ENCODE measurements around the gene FAM184B. TPM values are rescaled to one million over a fixed set of nuclear protein-coding genes. Genes with fewer than 3 reads are reported as not detected.

The FAM184B gene
- total RNA-seq, 1 experiment from 2014 or later, result 0.09 TPM

GRCh38 chr4:17654701-17655100 lies 126.7 kb downstream of the FAM184B start:
- no peaks in the 10 kb centered on the region for H3K79me2 ChIP-seq (ENCODE audit: insufficient read depth, low read length)
- no peak overlapping the region for H3K14ac ChIP-seq (ENCODE audit: insufficient read depth, low read length)
- no CpG with 5 or more reads among the region's 8 CpGs for WGBS (ENCODE audit: extremely low coverage, insufficient read length, low lambda C conversion rate)
- H4K5ac ChIP-seq (ENCODE audit: insufficient read length, low read depth, low read length), result no peak overlapping the region
- H3K23me2 ChIP-seq (ENCODE audit: insufficient read length, low read depth, low read length, poor library complexity, severe bottlenecking), result no peaks in the 10 kb centered on the region
- Mint-ChIP-seq H3K4me3 (no peak overlapping the region), H3K27me3 (ENCODE audit: low read depth) (peaks cover 8% of the 10 kb centered on the region), H3K27ac (no peak overlapping the region), H3K36me3 (ENCODE audit: insufficient read depth in 1 of 3, low read depth in 3 of 3) (no peaks in the 10 kb centered on the region), H3K4me1 (no peaks in the 10 kb centered on the region), H3K9me3 (no peaks in the 10 kb centered on the region; a peak in 2 of 5 replicates)
- H3K27me3 ChIP-seq (ENCODE audit: insufficient read depth, low read length), result no peaks in the 10 kb centered on the region; the same call in 1 of the 2 replicates
- H2BK120ac ChIP-seq (ENCODE audit: low read depth, low read length, poor library complexity, severe bottlenecking), result no peak overlapping the region
- no peaks in the 10 kb centered on the region for H3K4me1 ChIP-seq (ENCODE audit: insufficient read depth, low read length)
- no peak overlapping the region for H3K4me2 ChIP-seq (ENCODE audit: insufficient read depth, insufficient read length, low read length)
- no peak overlapping the region for H3K4ac ChIP-seq (ENCODE audit: low read depth, low read length)
- no peak overlapping the region for H2AK5ac ChIP-seq (ENCODE audit: insufficient read length, low read length)
- H3K23ac ChIP-seq (ENCODE audit: insufficient read length, low read depth, low read length), result no peak overlapping the region
- H3K9ac ChIP-seq (ENCODE audit: extremely low read depth, insufficient read length, low read length), result no peak overlapping the region
- H3T11ph ChIP-seq (ENCODE audit: low read length), result no peak overlapping the region
- TF ChIP-seq, protein P1, sequence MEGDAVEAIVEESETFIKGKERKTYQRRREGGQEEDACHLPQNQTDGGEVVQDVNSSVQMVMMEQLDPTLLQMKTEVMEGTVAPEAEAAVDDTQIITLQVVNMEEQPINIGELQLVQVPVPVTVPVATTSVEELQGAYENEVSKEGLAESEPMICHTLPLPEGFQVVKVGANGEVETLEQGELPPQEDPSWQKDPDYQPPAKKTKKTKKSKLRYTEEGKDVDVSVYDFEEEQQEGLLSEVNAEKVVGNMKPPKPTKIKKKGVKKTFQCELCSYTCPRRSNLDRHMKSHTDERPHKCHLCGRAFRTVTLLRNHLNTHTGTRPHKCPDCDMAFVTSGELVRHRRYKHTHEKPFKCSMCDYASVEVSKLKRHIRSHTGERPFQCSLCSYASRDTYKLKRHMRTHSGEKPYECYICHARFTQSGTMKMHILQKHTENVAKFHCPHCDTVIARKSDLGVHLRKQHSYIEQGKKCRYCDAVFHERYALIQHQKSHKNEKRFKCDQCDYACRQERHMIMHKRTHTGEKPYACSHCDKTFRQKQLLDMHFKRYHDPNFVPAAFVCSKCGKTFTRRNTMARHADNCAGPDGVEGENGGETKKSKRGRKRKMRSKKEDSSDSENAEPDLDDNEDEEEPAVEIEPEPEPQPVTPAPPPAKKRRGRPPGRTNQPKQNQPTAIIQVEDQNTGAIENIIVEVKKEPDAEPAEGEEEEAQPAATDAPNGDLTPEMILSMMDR (conservative IDR thresholded peaks at IDR 0.05), result no peak
- H3K9me3 ChIP-seq (ENCODE audit: control insufficient read depth, low read depth, low read length), result no peaks in the 10 kb centered on the region
- H2AFZ ChIP-seq (ENCODE audit: low read length), result no peak overlapping the region
- H3K79me1 ChIP-seq (ENCODE audit: insufficient read depth, low read depth, low read length, poor library complexity, severe bottlenecking), result no peaks in the 10 kb centered on the region
- H3K56ac ChIP-seq (ENCODE audit: insufficient read length, low read depth, low read length), result no peak overlapping the region
- H3K18ac ChIP-seq (ENCODE audit: insufficient read length, low read depth, low read length), result no peak overlapping the region
- no peaks in the 10 kb centered on the region for H4K20me1 ChIP-seq (ENCODE audit: control insufficient read depth, insufficient read depth, insufficient read length)
- no peak overlapping the region for H3K27ac ChIP-seq (ENCODE audit: insufficient read length, low read depth, low read length)
- no peak overlapping the region for H2BK20ac ChIP-seq (ENCODE audit: low read depth, low read length, poor library complexity, severe bottlenecking)
- H2BK5ac ChIP-seq (ENCODE audit: insufficient read length, low read length), result no peak overlapping the region
- DNase-seq, result no peak
- no peak overlapping the region for H4K8ac ChIP-seq (replicated peaks; ENCODE audit: insufficient read length, low read depth, low read length)
- H4K91ac ChIP-seq (ENCODE audit: insufficient read length, low read depth, low read length), result no peak overlapping the region
- no peak overlapping the region for H2BK12ac ChIP-seq (ENCODE audit: insufficient read length, low read depth, low read length)
- H2BK15ac ChIP-seq (ENCODE audit: low read depth, low read length), result no peak overlapping the region
